ENCODE measurements around the gene SLC6A7.
"Not testable (repeated sequence)": the region's sequence is repeated elsewhere in the genome, so short reads cannot be mapped to it uniquely, and the experiment has no call there.

The SLC6A7 gene

DNA sequence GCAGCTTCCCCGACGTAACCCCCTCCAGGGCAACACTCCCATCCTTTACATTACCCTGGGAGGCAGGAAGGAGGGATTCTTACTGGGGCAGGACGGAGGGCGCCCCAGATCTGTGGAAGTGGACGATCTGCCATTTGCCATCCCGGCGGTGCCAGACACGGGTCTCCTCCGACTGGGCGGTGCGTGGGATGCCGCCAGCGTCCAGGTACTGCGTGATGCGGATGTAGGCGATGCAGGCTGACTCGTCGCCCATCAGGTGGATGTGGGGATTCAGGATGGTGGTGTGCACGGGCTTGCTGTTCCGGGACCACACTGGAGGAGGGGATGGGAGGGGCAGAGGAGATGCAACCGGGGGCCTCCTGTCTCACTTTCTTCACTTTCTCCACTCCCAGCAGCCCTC is 33.0 kb downstream of the SLC6A7 start:
- DNase-seq: no peak

DNA sequence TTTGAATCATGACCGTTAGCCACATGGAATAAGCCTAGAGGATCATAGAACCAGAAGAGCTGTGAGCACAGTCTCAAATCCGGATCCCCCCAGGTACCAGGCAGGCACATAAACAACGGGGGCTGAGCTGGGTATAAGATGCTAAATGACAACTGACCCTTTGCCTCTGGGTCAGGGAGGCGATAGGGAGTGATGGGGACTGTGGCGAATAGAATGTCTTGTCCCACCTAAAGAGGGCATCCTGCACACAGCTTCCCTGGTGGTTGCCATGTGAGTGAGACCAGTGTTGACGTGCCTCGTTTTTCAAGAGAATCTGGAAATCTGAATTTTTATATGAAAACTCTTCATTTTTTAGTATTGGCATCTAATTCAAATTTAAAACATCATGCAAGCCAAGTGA is 33.6 kb downstream of the SLC6A7 start:
- no peak for DNase-seq

DNA sequence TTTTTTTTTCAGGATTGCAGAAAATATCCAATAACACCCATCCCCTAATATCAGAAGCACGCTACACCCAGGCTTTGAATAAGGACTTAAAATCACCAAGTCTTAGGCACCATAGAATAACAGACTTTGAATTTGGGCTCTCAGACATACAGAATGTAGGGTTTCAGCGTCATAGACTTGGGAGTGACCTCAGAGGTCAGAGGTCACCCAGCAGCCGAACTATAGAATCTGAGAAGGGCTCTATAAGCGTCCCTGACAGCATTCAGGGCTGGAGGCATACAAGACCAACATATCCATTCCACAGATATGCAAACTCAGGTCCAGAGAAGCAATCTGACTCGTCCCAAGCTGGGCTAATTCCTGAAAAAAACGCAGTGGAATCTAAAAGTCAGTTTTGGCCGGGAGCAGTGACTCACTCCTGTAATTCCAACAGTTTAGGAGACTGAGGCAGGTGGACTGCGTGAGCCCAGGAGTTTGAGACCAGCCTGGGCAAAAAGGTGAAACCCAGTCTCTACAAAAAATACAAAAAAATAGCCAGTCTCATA is 34.7 kb downstream of the SLC6A7 start:
- no peak for DNase-seq

DNA sequence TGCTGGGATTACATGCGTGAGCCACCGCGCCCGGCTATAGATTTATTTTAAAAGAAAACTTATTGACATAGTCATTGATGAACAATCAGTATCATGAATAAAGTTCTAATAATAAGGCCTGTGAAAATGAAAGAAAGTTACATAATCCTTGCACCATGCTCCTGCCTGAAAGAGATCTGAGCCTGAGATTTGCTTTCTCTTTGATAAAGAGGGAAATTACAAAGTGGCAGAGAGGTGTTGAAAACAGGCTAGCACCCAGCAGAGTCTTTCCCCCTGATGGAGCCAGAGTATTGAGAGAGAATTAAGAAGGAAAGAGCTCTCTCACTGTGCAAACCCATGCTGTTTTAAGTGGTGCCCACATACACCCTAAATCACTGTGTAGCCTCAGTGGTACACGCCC is 37.2 kb downstream of the SLC6A7 start:
- no peak for DNase-seq

DNA sequence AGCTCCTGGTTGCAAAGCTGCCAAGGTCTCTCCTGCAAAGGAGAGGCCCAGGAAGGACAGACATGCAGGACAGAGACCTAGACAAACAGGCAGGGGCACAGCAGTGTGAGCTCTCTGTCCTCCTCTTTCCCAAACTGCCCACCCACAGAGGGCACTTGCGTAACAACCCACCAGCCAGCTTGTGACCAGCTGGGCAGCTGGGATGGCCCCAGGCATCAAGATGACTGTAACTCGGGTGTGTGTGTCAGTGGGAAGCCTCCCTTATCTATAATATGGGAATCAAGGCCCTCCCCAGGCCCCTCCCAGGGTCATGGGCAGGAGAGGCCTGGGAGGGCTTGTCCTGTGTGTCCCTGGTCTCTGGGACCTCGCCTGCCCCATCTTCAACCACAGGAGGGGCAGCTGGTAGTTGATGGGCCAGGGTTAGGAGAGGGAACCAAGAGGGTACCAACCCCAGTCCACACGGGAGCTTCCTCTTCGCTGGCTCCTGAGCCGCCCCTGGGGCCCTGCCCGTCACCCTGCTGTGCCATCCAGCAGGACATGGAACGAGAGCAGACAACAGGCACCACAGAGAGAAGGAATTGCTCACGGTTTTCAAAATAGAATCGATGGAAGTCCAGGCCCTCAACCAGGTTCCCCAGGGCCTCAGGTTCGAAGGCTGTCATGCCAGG is 37.9 kb downstream of the SLC6A7 start:
- no peak for DNase-seq

DNA sequence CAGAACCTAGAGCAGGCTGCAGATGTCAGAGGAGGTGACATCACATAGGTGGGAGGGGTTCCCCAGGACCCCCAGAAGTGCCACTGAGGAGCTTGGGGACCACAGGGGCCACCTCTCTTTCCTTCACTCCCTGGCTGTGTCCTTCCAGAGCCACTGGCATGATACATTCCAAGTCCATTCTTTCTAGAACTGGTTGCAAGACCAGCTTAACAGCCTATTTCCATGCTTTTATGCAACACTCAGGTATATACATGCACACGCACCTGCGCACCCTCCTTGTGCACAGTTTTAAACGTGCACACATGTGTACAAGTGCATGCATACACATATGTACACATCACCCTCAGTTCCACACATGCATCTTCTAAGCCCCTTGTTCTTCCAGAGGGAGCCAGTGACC is 39.7 kb downstream of the SLC6A7 start:
- DNase-seq: no peak

DNA sequence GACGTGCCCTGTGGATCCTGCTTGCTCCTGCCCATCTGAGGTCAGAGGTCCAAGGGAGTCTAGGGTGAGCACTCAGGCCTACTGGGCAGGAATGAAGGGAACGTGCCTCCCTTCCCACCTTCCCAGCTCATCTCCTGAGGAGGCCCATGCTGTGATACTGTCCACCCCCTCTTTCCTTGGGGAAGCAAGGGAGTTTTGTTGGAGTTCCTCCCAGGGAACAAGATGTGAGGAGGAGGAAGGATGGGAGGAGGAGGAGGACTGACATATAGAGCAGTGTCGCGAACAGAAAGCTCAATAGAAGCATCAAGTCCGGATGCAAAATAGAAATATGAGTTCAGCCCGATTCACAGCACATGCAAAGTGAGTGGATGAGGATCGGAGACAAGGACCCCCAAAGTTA is 41.0 kb downstream of the SLC6A7 start:
- no peak for DNase-seq

DNA sequence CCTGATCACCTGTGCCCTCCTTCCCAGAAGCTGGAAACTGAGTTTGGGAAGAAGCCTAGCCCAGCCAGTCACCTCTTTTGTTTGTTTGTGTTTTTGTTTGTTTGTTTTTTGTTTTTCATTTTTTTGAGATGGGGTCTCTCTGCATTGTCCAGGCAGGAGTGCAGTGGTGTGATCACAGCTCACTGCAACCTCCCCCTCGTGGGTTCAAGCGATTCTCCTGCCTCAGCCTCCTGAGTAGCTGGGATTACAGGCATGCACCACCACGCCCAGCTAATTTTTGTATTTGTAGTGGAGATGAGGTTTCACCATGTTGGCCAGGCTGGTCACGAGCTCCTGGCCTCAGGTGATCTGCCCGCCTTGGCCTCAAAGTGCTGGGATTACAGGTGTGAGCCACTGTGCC is 43.8 kb downstream of the SLC6A7 start:
- DNase-seq: not testable (repeated sequence)

DNA sequence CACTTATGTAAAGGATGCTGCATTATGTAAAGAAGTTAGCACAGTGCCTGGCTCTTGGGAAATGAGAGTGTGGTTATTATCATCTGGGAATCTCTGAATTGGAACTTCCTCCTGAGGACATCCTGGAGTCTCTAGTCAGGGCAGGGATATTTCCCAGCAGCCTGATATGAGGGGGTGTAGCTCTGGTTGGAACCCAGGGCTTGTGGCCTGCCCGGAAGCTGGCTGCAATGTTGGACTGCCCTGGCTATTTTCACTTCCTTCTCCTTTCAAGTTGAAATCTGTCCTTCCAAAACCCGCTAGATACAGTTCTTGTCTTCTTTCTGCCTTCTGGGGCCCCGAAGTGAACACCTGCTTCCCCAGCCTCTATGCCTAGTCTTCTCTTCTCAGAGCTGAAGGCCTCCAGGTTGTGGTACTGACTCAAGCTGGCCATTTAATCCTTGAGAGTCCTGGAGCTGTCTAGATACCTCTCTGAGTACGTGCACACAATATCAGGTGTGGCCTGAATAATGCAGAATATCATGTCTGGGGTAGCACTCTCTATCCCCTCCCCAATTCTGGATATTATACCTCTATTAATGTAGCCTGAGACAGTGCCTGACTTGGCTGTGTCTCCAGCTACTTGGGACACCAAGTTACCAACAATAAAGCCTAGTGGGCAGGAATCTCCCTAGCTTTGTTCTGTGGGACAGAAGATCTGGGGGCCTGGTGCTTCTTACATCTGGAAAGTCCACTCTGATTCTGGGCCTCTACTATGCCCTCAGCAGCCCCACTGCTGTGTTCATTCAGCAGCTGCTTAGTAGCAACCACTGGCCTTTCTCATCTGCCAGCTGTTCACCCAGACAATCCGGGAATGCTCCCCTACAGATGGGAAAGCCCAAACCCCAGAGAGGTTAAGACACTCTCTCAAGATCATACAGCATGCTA is 45.0 kb downstream of the SLC6A7 start:
- no peak for DNase-seq

DNA sequence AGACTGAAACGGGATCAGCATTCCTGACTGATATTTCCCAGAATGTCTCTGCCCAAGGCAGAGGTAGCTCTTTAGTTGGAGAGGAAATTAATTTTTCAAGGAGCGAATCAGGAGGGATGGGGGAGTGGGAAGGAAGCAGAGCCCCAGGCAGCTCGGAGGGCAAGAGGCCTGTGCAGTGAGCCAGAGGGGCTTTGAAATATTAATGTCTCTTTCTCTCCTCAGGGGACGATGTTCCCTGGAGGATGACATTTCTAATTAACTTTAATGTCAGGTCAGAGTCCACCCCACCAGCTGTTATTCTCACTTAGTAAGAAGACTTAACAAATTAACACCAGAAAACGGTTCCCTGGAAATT is 45.6 kb downstream of the SLC6A7 start:
- no peak for DNase-seq

DNA sequence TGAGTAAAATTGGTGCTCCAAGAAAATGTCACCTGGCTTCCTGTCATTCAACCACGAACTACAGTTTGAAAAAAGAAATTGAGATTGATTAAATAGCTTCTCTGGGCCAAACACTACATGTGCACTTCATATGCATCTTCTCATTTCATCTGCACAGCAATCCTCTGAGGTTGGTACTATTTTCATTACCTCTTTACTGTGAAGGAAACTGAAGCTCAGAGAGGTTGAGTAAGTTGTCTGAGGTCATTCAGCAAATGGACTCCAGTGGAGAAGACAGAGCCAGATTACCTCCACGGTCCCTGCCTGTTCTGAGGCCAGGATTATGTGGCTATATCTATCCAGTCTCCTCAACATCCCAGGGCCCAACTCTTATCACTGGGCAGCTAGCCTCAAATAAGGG is 46.5 kb downstream of the SLC6A7 start:
- no peak for DNase-seq

DNA sequence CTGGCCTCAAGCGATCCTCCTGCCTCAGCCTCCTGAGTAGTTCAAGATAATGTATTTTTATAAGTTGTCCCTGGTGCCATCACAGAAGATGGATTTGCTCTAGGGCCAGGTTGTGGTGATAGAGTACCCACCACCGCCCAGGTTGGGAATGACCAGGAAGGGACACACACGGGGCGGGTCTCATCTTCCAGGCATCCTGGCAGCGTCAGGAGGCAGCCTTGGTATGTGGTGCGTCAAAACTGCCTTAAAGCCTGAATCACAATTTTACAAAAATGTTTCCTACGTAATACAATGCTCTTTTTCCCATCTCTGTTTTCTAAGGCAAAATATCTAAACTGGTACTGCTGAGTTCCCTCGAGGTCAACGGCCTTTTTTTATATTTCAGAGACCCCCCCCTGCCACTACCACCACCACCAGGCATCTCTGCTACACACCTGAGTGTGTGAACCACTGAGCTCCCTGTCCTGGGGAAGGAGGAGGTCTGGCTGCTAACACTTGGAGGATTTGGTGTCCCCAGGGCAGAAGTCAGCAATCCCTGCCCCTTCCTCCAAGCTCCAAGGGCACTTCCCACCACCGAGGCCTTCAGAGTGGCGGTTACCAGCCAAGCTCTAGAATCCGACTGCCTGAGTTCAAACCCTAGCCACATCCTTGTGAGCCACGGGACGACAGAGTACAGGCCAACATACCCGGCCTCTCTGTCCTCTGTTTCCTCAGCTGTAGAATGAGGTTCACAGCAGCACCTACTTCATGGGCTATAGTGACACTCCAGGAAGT is 47.3 kb downstream of the SLC6A7 start:
- no peak for DNase-seq

DNA sequence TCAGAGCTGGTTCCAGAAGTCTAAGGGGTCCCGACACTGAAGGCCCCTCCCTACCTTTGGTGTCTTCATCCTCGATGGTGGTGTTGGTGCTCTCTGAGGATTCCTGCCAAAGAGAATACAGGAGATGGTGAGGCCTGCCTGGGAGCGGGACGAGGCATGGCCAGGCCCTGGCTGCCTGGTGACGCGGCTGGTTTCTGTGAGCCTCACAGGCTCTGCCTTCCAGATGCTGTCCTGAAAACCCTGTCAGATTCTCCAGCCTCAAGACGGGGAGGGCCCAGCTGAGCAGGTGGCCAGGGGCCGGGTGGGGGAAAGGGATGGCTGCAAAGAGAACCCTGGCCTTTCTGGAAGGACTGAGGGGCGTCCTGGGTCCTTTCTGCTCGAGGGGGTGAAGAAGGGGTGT is 48.8 kb downstream of the SLC6A7 start:
- no peak for DNase-seq

DNA sequence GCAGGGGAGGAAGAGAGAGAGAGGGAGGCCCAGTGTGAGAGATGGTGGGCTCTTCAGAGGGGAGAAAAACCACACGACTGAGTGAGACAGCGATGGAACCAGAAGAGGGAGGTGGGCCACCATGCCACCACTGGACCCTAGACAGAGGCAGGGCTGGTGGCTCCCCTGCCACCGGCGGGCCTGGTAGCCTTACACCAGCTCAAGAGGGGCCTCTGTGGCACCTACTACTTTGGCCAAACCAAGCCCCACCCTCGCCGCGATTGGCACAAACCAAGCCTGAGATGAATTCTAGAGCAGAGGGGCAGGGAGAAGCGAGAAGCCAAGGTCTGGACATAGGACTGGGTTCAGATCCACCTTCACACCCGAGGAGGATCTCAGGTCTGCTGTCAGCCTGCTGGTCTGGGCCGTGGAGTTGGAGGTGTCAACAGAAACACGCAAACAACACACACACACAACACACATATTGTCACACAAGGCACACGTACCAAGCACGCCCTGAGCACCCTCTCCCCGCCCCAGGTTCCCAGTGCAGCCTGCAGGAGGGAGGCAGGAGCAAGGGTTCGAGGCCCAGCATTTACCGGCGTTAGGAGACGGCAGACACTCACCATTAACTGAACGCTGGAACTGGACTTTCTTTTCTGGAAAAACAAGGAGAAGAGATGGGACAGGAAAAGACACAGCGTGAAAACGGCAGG is 49.4 kb downstream of the SLC6A7 start:
- no peak for DNase-seq

DNA sequence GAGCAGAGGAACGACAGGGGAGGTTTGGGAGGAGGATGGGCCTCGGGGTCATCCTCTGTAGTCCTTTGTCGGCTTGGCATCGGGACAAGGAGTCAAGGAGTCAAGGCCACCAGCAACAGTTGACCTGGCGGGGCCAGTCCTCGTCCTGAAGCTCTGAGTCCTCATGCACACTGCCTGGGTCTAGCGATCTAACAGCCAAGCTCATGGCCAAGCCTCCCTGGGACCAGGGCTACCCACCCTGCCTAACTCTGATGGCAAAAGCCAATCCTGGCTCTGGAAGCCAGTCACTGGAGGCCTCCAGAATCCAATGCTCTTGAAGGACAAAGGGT is 49.9 kb downstream of the SLC6A7 start:
- no peak for DNase-seq

DNA sequence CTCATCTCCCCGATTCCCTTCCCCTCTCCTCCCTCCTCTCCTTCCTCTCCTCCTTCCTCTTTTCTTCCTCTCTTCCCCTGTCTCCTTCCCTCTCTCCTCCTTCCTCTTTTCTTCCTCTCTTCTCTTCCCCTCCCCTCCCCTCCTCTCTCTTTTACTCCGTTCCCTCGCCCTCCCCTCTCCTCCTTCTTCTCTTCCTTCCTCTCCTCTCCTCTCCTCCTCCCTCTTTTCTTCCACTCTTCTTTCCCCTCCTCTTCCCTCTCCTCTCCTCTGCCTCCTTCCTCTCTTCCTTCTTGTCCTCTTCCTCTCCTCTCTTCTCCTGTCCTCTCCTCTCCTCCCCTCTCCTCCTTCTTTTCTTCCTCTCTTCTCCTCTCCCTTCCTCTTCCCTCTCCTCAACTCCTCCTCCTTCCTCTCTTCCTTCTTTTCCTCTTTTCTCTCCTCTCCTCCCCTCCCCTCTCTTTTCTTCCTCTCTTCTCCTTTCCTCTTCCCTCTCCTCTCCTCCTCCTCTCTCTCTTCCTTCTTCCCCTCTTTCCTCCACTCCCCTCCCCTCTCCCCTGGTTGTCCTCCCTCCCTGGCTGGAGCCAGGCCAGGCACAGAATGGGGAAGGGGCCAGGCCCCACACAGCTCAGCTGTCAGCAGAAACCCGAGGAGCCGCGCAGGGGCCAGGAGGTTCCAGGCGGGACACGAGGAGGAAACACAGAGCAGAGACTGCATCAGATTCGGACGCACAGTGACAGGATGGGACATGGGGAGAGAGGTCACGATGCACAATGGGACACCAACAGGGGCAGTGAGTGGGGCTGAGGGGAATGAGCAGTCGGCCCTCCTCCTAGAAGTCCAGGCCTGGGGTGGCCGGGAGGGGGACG is 51.7 kb downstream of the SLC6A7 start:
- DNase-seq: no peak

DNA sequence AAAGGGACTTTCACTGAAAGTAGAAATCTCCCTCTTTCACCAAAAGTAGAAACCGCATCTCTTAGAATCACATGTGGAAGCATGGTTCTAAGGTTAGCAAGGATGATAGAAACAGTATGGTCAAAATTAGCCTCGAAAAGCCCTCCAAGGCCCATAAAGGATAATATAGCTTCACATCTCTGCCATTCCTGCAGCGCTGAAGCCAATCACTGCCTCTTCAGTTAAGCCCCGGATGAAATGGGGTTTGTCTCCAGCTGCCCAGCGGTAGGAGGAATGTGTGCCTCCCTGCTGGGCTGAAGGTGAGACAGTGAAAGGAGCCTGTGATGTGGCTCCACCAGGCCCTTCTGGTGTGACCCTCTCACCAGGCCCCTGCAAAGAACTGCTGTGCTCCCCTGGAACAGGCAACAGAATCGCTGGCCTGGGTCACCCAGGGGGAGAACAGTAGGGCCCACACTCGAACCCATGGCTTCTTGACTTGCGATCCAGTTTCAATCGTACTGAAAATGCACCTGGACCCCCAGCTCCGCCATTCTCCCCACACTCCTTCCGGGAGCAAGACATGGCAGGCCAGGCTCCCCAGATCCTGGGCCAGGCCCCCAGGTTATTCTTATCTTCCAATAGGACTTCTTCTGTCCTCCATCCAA is 52.5 kb downstream of the SLC6A7 start:
- DNase-seq: no peak

DNA sequence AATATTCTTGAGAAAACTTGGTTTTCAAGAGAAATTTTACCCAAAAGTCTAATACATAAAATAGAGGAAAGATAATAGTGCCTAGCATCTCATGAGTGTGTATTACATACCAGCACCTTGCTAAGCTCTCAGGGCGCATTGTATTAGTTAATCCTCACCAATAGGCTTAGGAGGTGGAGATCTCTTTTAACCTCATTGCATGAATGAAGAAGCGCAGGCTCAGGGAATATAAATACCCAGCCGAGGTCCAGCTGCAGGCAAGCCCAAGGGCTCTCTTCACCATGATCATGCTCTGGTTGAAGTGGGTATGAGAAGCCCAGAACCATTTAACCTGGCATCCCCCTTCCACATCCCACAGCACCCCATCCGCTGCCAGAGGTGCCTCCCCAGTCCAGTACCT is 53.7 kb downstream of the SLC6A7 start:
- no peak for DNase-seq

DNA sequence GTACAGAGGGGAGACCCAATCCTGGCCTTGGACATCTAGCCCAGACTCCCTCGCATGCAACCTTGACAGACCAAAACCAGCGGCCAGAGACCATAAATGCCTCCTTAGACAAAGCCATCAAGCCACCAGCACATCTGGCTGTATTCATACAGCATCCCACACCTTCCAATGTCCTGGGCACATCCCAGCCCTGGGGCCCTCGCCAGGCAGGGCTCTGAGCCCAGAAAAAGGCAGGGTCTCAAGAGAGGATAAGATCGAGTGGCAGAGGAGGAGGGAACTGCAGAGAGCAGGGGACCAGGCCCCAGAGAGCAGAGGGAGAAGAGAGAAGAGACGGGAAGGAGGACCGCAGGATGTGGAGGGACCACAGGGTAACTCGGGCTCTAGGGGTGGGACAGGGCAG is 54.3 kb downstream of the SLC6A7 start:
- no peak for DNase-seq

DNA sequence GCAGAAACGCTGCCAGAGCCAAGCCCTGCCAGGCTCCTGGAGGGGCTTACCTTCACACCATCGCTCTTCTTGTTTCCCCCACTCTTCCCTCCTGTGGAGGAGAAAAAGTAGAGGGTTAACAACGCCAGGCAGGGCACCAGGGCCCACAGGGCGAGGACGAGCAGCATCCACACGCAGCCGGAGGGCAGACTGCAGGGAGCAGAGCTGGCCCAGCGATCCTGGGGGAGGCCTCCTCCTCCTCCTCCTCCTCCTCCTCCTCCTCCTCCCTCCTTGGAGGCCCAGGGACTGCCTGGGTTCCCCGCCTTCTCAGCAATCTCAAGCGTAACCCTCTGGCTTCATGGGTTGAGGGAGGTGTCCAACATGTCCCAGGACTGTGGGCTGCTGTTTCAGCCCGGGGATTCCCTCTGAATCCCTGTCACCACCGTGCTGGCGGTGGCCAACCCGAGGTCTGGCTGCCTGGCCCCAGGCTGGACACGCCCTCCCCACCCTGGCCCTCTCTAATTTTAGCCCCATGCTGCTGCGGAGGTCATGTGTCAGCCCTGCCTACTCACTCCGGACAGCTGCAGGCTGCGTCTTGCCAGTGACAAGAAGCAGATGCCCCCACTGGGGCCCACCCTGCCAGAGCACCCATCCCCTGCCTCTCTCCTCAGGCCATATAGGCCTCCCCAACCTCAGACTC is 55.4 kb downstream of the SLC6A7 start:
- no peak for DNase-seq

DNA sequence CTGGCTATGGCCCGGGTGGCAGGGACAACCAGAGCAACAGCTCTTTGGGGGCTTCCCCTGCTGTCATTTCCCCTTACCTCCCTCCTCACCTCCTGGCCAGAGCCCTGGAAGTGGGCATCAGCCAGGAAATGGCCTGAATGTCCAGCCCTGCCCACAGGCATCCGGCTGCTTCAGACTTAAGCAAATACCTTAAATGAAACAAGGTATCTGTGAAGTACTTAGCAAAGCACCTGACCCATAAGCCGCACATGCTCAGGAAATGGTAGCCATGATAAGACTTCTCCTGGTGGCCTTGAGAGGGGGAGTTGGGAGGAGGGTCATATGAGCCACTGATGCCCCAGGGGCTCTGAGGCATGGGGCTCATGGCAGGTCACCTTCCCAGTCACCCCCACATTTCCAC is 55.9 kb downstream of the SLC6A7 start:
- DNase-seq: no peak

Data from NCI-H1930 (cell line).